PC-3 (cell line): ENCODE data around the gene CASK. TPM values are rescaled to one million over a fixed set of nuclear protein-coding genes. Genes with fewer than 3 reads are reported as not detected.

Experiments used
- ATAC-seq: fragments of 200-7000 bp; cut with Tn5 transposase; 2 replicates; pipeline ENCODE4 v1.9.1; 2020; ENCODE audit warnings: mild to moderate bottlenecking, moderate library complexity
- BruUV-seq: library from RNA; stranded (reverse); fragments of 400-500 nt; replicated peaks from 2 replicates; lab custom pipeline; 2021; lab: Mats Ljungman, UMichigan
- CTCF ChIA-PET: fragments of 300-600 bp; sonication (Branson Sonifier 250); formaldehyde crosslinking; loops from one replicate; lab custom pipeline; 2022; ENCODE audit warnings: antibody characterized with exemption; lab: Charles Lee
- POLR2A ChIA-PET: fragments of 300-600 bp; sonication (Branson Sonifier 250); formaldehyde crosslinking; loops from one replicate; lab custom pipeline; 2022; ENCODE audit warnings: antibody characterized with exemption; ENCODE audit not compliant: unreplicated experiment; lab: Charles Lee
- DNase-seq: peaks from one replicate; pipeline ENCODE4 v3.0.0-alpha.2; 2015
- H2AFZ ChIP-seq: fragments of 300-600 bp; sonication (generic); 2 replicates; pipeline ENCODE4 v1.6.0; 2016; ENCODE audit warnings: antibody characterized with exemption, low read length
- H3F3A ChIP-seq: fragments of 300-600 bp; sonication (generic); one replicate; pipeline ENCODE4 v1.6.0; 2017; ENCODE audit warnings: antibody characterized with exemption, low read length, control low read depth, mild to moderate bottlenecking; ENCODE audit not compliant: unreplicated experiment
- H3K27ac ChIP-seq: fragments of 300-600 bp; sonication (generic); 2 replicates; pipeline ENCODE4 v1.5.1; 2016; ENCODE audit warnings: mild to moderate bottlenecking, low read length
- H3K27me3 ChIP-seq: fragments of 300-600 bp; sonication (generic); 2 replicates; pipeline ENCODE4 v1.6.1; 2016; ENCODE audit warnings: low read length, mixed read lengths
- H3K36me3 ChIP-seq: fragments of 300-600 bp; sonication (generic); 2 replicates; pipeline ENCODE4 v1.6.1; 2016; ENCODE audit warnings: low read depth, mixed run types, low read length, mixed read lengths
- H3K4me1 ChIP-seq: fragments of 300-600 bp; sonication (generic); 2 replicates; pipeline ENCODE4 v1.5.1; 2016; ENCODE audit warnings: low read length; ENCODE audit not compliant: insufficient read depth
- H3K4me2 ChIP-seq: fragments of 300-600 bp; sonication (generic); 2 replicates; pipeline ENCODE4 v1.6.0; 2016; ENCODE audit warnings: low read length
- H3K4me3 ChIP-seq: fragments of 300-600 bp; sonication (generic); 2 replicates; pipeline ENCODE4 v1.5.1; 2016; ENCODE audit warnings: mild to moderate bottlenecking, low read length, mixed read lengths
- H3K79me2 ChIP-seq: fragments of 300-600 bp; sonication (generic); 2 replicates; pipeline ENCODE4 v1.6.1; 2017; ENCODE audit warnings: low read length, mixed read lengths
- H3K9ac ChIP-seq: fragments of 300-600 bp; sonication (generic); 2 replicates; pipeline ENCODE4 v1.6.0; 2016; ENCODE audit warnings: mild to moderate bottlenecking, low read length
- H3K9me2 ChIP-seq: fragments of 300-600 bp; sonication (generic); replicated peaks from 2 replicates; pipeline ENCODE4 v1.6.1; 2016; ENCODE audit warnings: mixed run types, low read length, mixed read lengths
- H3K9me3 ChIP-seq: fragments of 300-600 bp; sonication (generic); 2 replicates; pipeline ENCODE4 v1.6.1; 2016; ENCODE audit warnings: low read length, mixed read lengths
- H4K20me1 ChIP-seq: fragments of 300-600 bp; sonication (generic); 2 replicates; pipeline ENCODE4 v1.6.1; 2016; ENCODE audit warnings: low read length, mixed read lengths
- EZH2 ChIP-seq: fragments of 300-600 bp; sonication (generic); IDR thresholded peaks from one replicate; pipeline ENCODE4 v1.6.1; 2017; ENCODE audit warnings: antibody characterized with exemption, mild to moderate bottlenecking, low read length; ENCODE audit not compliant: unreplicated experiment
- EZH2phosphoT487 ChIP-seq: fragments of 300-600 bp; sonication (generic); IDR thresholded peaks from 2 replicates; pipeline ENCODE4 v1.6.1; 2018; ENCODE audit warnings: mild to moderate bottlenecking, antibody characterized with exemption, low read length, borderline replicate concordance
- intact Hi-C: fragments of 100-400 bp; cut with micrococcal nuclease; formaldehyde crosslinking; loops from 2 replicates; pipeline ENCODE4 v1.9.0; 2023
- total RNA-seq: library from RNA; depleted of rRNA; stranded (reverse); fragments of >200 nt; gene quantifications from 2 replicates; pipeline ENCODE4 v1.2.3, GENCODE V29; 2014
- TF ChIP-seq, protein P1 (sequence below): fragments of 300-600 bp; sonication (generic); conservative IDR thresholded peaks from 2 replicates; pipeline ENCODE4 v1.5.1; 2017; ENCODE audit warnings: antibody characterized with exemption, low read depth, mild to moderate bottlenecking, low read length

CASK gene
- total RNA-seq, 1 experiment from 2014 or later: 21.4 TPM

DNA sequence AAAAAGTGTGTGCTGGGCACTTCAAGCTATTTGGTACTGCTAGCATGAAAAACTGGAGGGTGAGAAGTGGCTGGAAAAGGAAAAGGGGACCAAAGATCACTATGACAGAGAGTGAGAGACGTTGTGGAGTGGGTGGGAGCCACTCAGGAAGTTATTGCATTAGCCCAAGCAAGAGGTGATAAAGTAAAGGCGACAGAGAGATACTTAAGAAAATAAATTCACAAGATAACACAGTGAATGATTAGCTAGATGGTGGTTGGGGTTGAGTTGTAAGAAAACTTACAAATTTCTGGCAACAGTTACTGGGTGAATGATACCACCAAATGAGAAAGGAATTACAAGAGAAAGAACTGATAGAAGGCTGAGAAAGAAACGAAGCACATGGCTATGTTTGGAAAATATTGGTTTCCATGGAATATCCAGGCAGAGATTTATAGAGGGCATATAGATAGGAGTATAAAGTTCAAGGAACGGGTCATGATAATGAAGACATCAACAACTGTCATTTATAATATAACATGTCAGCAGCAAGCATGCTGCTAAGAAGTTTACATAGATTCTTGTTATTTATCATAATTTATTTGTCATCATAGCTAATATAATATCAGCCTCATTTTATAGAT lies 60.7 kb downstream of the CASK start:
- no peak overlapping the region for H3K27ac ChIP-seq
- H3K27me3 ChIP-seq: no peaks in the 10 kb centered on the region
- H3K9me3 ChIP-seq: no peaks in the 10 kb centered on the region
- H3K4me2 ChIP-seq: no peak overlapping the region
- POLR2A ChIA-PET: no interaction called here
- DNase-seq (no peak), ATAC-seq (no peak)
- TF ChIP-seq, protein P1, sequence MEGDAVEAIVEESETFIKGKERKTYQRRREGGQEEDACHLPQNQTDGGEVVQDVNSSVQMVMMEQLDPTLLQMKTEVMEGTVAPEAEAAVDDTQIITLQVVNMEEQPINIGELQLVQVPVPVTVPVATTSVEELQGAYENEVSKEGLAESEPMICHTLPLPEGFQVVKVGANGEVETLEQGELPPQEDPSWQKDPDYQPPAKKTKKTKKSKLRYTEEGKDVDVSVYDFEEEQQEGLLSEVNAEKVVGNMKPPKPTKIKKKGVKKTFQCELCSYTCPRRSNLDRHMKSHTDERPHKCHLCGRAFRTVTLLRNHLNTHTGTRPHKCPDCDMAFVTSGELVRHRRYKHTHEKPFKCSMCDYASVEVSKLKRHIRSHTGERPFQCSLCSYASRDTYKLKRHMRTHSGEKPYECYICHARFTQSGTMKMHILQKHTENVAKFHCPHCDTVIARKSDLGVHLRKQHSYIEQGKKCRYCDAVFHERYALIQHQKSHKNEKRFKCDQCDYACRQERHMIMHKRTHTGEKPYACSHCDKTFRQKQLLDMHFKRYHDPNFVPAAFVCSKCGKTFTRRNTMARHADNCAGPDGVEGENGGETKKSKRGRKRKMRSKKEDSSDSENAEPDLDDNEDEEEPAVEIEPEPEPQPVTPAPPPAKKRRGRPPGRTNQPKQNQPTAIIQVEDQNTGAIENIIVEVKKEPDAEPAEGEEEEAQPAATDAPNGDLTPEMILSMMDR: no peak
- TF ChIP-seq EZH2: no peak
- no peak for TF ChIP-seq EZH2phosphoT487
- BruUV-seq: no TSS peak
- H3K9ac ChIP-seq: no peak overlapping the region
- H3K9me2 ChIP-seq: no peaks in the 10 kb centered on the region
- H3F3A ChIP-seq: no peaks in the 10 kb centered on the region
- no peak overlapping the region for H3K4me3 ChIP-seq
- no peak overlapping the region for H2AFZ ChIP-seq
- intact Hi-C loops: no loop called here
- CTCF ChIA-PET: no interaction called here
- no peaks in the 10 kb centered on the region for H3K4me1 ChIP-seq
- H3K79me2 ChIP-seq: no peaks in the 10 kb centered on the region
- H3K36me3 ChIP-seq: no peaks in the 10 kb centered on the region
- H4K20me1 ChIP-seq: no peaks in the 10 kb centered on the region

DNA sequence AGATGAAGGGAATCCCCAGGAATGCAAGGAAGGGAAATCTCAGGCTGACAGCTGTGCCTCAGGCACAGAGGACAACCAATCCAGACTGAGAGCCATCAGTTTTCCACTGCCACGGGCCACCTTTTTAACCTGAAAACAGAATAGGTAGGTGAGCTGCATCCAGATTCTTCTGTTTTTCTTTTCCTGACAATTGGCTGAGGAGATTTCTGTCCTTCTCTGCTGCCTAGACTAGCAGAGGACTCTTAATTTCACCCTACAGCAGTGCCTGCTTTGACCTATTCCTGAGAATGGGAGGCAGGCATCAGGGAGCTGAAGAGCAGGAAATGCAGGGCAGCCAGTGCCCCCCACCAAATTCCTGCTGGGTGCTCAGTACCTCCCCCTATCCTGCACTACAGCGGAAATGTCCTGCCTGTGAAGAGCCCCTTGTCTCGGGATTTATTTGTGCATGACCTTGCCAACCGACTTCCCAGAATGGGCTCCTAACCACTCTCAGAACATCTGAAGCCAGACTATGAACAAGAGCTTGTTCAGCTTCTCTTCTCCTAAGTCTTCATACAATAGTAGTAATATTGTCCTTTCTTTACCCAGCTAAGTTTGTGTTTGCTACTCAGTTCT lies 65.1 kb downstream of the CASK start:
- ChIA-PET CTCF (no interaction called here), POLR2A (no interaction called here)
- Histone ChIP-seq H3K9me3 (no peaks in the 10 kb centered on the region), H2AFZ (no peak overlapping the region), H3K9me2 (no peaks in the 10 kb centered on the region), H3F3A (no peaks in the 10 kb centered on the region), H3K36me3 (no peaks in the 10 kb centered on the region), H4K20me1 (no peaks in the 10 kb centered on the region), H3K9ac (no peak overlapping the region), H3K79me2 (no peaks in the 10 kb centered on the region), H3K27ac (no peak overlapping the region), H3K4me3 (no peak overlapping the region), H3K27me3 (no peaks in the 10 kb centered on the region), H3K4me2 (no peak overlapping the region), H3K4me1 (no peaks in the 10 kb centered on the region)
- ATAC-seq: no peak
- intact Hi-C loops: no loop called here
- BruUV-seq: no TSS peak
- TF ChIP-seq, protein P1: no peak
- TF ChIP-seq EZH2phosphoT487 (no peak), EZH2 (no peak)
- DNase-seq: no peak

DNA sequence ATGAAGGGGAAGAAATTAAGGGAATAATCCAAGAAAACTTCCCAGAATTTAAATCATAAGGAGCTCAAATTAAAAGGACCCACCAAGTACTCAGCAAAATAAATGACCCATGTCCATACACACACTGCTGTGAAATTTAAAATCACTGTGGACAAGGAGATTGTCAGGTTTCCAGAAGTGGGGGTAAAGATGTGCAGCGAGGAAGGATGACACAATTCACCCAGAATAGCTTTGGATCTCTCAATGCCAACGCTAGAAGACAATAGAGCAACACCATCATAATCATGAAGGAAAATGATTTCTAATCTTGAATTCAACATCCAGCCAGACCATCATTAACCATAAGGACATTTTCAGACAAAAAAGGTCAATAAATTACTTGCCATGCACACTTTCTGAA lies 65.7 kb downstream of the CASK start:
- H3K4me1 ChIP-seq: no peaks in the 10 kb centered on the region
- no peak overlapping the region for H3K4me3 ChIP-seq
- no peaks in the 10 kb centered on the region for H3K9me2 ChIP-seq
- H3K9me3 ChIP-seq: no peaks in the 10 kb centered on the region
- no peak overlapping the region for H2AFZ ChIP-seq
- H4K20me1 ChIP-seq: no peaks in the 10 kb centered on the region
- no peak for ATAC-seq
- no TSS peak for BruUV-seq
- no peak overlapping the region for H3K4me2 ChIP-seq
- no peaks in the 10 kb centered on the region for H3K79me2 ChIP-seq
- no peak overlapping the region for H3K9ac ChIP-seq
- ChIA-PET POLR2A (no interaction called here), CTCF (no interaction called here)
- no peaks in the 10 kb centered on the region for H3K27me3 ChIP-seq
- H3F3A ChIP-seq: no peaks in the 10 kb centered on the region
- H3K36me3 ChIP-seq: no peaks in the 10 kb centered on the region
- intact Hi-C loops: no loop called here
- TF ChIP-seq EZH2phosphoT487 (no peak), EZH2 (no peak)
- TF ChIP-seq, protein P1: no peak
- DNase-seq: no peak
- no peak overlapping the region for H3K27ac ChIP-seq
